Sigmoid colon (tissue), 7 donors: ENCODE measurements around the gene NOXO1. TPM values are rescaled to one million over a fixed set of nuclear protein-coding genes. Genes with fewer than 3 reads are reported as not detected.

Source experiments
- DNase-seq: peaks from one replicate; pipeline ENCODE4 v3.0.0-alpha.2; 2019
- H3K27ac ChIP-seq, 4 donors: fragments of 200-600 bp; sonication (generic); one replicate each; pipeline ENCODE4 v1.5.1; 2016 to 2019; ENCODE audit warnings: mild to moderate bottlenecking in 1 of 4
- H3K27me3 ChIP-seq, 3 donors: fragments of 200-600 bp; sonication (generic); one replicate each; pipeline ENCODE4 v1.5.1; 2019; ENCODE audit warnings: mild to moderate bottlenecking in 1 of 3
- H3K36me3 ChIP-seq, 4 donors: fragments of 200-600 bp; sonication (generic); one replicate each; pipeline ENCODE4 v1.5.1; 2016 to 2019
- H3K4me1 ChIP-seq, 4 donors: fragments of 200-600 bp; sonication (generic); one replicate each; pipeline ENCODE4 v1.5.1; 2017 to 2019
- H3K4me3 ChIP-seq, 4 donors: fragments of 200-600 bp; sonication (generic); one replicate each; pipeline ENCODE4 v1.5.1; 2017 to 2019; ENCODE audit warnings: mild to moderate bottlenecking in 2 of 4, moderate library complexity in 1 of 4
- H3K9me3 ChIP-seq, 4 donors: fragments of 200-600 bp in 3 of 4; sonication (generic) in 3 of 4; one replicate each; pipeline versions ENCODE4 v1.5.1 to v1.6.1; 2013 to 2019
- CTCF ChIP-seq, 4 experiments: fragments of 450-650 bp in 3 of 4; fragments of 200-600 bp in 1 of 4; IDR thresholded peaks; one replicate each; pipeline ENCODE4 v1.5.1; 2016 to 2019; ENCODE audit warnings: antibody characterized with exemption in 4 of 4, mild to moderate bottlenecking in 3 of 4, moderate library complexity in 2 of 4
- EP300 ChIP-seq, 4 donors: sonication (generic); formaldehyde crosslinking; IDR thresholded peaks; one replicate each; pipeline ENCODE4 v1.6.1; 2017; ENCODE audit warnings: antibody characterized with exemption in 4 of 4
- POLR2A ChIP-seq, 2 donors: fragments of 450-650 bp; IDR thresholded peaks; one replicate each; pipeline ENCODE4 v1.6.1; 2016; ENCODE audit warnings: antibody characterized with exemption in 2 of 2, mild to moderate bottlenecking in 2 of 2, moderate library complexity in 2 of 2
- POLR2AphosphoS5 ChIP-seq, 4 donors: sonication (generic); formaldehyde crosslinking; IDR thresholded peaks; one replicate each; pipeline ENCODE4 v1.6.1; 2017; ENCODE audit warnings: antibody characterized with exemption in 4 of 4
- WGBS, 2 donors: extraction: QIAGEN DNeasy Blood & Tissue Kit; methylation state at CpG; one replicate each; pipeline ENCODE4 v1.1.7; 2013; 5-methylcytosine and 5-hydroxymethylcytosine counted together
- intact Hi-C: fragments of 100-400 bp; cut with DNase I; formaldehyde crosslinking; loops from one replicate; pipeline ENCODE4 v1.15.1; 2023
- polyA plus RNA-seq, 3 donors: library from polyadenylated mRNA; stranded (reverse); fragments of 200-250 nt; gene quantifications; one replicate each; pipeline ENCODE4 v1.2.3, GENCODE V29; 2013
- total RNA-seq, 4 donors: library from RNA; depleted of rRNA; stranded (reverse); fragments of >200 nt; gene quantifications; one replicate each; pipeline ENCODE4 v1.1.0, GENCODE V29; 2016
- donor health status: healthy with polysubstance abuse.
- donor health status: Bipolar disorder and iron deficiency.
- donor health status: healthy.

Gene NOXO1
- total and polyA plus RNA-seq, 7 donors: 13.8 to 47.3 (median 15.0) TPM; not detected in 4

- H3K27me3 ChIP-seq: peaks cover 23 to 29% (median 28%) of the 10 kb centered on the region in 3 donors
- WGBS, 2 donors: 87 to 90% methylated on average over 12 of the region's 12 CpGs
- TF ChIP-seq POLR2A (IDR thresholded peaks at IDR 0.05) (no peak), EP300 (IDR thresholded peaks at IDR 0.05) (no peak), CTCF (IDR thresholded peaks at IDR 0.05) (no peak), POLR2AphosphoS5 (IDR thresholded peaks at IDR 0.05) (no peak)
- DNase-seq: no peak
- H3K9me3 ChIP-seq: no peaks in the 10 kb centered on the region
- H3K4me3 ChIP-seq: no peak overlapping the region
- peaks cover 4 to 64% (median 53%) of the 10 kb centered on the region in 4 donors for H3K4me1 ChIP-seq
- H3K27ac ChIP-seq: peak overlapping the region; percentile 64 to 78 (median 71)
- intact Hi-C loops: loop anchor here (5.0 kb wide), 1 partner anchor 228 kb away; the partner anchor contains the start of gene ECI1
- H3K36me3 ChIP-seq: no peaks in the 10 kb centered on the region
Observed at GRCh38 chr16:2024032-2024420, 42.8 kb upstream of the NOXO1 start.

GRCh38 chr16:2023092-2024031 is 42.1 kb upstream of the NOXO1 start:
- WGBS, 2 donors: 12 to 16% methylated on average over 53 of the region's 53 CpGs
- intact Hi-C loops: loop anchor here (2.0 to 5.0 kb wide), 3 partner anchors 117 to 229 kb away; partner anchors contain the start of gene ECI1

GRCh38 chr16:2022723-2023091 is 41.4 kb upstream of the NOXO1 start:
- Histone ChIP-seq H3K4me3 (peak overlapping the region; percentile 7 to 44 (median 36)), H3K9me3 (no peaks in the 10 kb centered on the region), H3K27ac (peak overlapping the region in 2 of 4 donors; percentile 64 to 78), H3K36me3 (no peaks in the 10 kb centered on the region), H3K4me1 (peaks cover 4 to 51% (median 46%) of the 10 kb centered on the region in 4 donors), H3K27me3 (peaks cover 25 to 42% (median 33%) of the 10 kb centered on the region in 3 donors)
- no peak for TF ChIP-seq CTCF (IDR thresholded peaks at IDR 0.05)
- no peak for TF ChIP-seq POLR2A (IDR thresholded peaks at IDR 0.05)
- no peak for TF ChIP-seq EP300 (IDR thresholded peaks at IDR 0.05)
- no peak for TF ChIP-seq POLR2AphosphoS5 (IDR thresholded peaks at IDR 0.05)
- intact Hi-C loops: loop anchor here (2.0 to 5.0 kb wide), 3 partner anchors 118 to 230 kb away; partner anchors contain the start of gene ECI1
- no peak for DNase-seq
- 3% methylated on average over 14 of the region's 14 CpGs for WGBS, 2 donors

More at GRCh38 chr16:2023092-2024031, 42.1 kb upstream of the NOXO1 start:
- Histone ChIP-seq H3K36me3 (no peaks in the 10 kb centered on the region), H3K4me1 (peaks cover 4 to 57% (median 51%) of the 10 kb centered on the region in 4 donors), H3K27ac (peak overlapping the region; percentile 64 to 78 (median 71)), H3K4me3 (peak overlapping the region; percentile 8 to 44 (median 36)), H3K27me3 (peaks cover 25 to 36% (median 33%) of the 10 kb centered on the region in 3 donors), H3K9me3 (no peaks in the 10 kb centered on the region)
- peak; percentile 96 for DNase-seq
- peak; percentile 95 to 98 (median 96) for TF ChIP-seq CTCF (IDR thresholded peaks at IDR 0.05)
- no peak for TF ChIP-seq EP300 (IDR thresholded peaks at IDR 0.05)
- peak in 3 of 4 donors; percentile 19 to 61 (median 54) for TF ChIP-seq POLR2AphosphoS5 (IDR thresholded peaks at IDR 0.05)

- intact Hi-C loops: loop anchor here (5.0 kb wide), 1 partner anchor 232 kb away; the partner anchor contains the start of gene ECI1
Observed at GRCh38 chr16:2019921-2020831, 38.9 kb upstream of the NOXO1 start.

More at GRCh38 chr16:2019921-2020831, 38.9 kb upstream of the NOXO1 start:
- WGBS, 2 donors: 1 to 2% methylated on average over 96 of the region's 96 CpGs
- H3K9me3 ChIP-seq: no peaks in the 10 kb centered on the region
- peaks cover 4 to 32% (median 29%) of the 10 kb centered on the region in 4 donors for H3K4me1 ChIP-seq
- TF ChIP-seq CTCF (IDR thresholded peaks at IDR 0.05) (no peak), EP300 (IDR thresholded peaks at IDR 0.05) (no peak), POLR2A (IDR thresholded peaks at IDR 0.05) (no peak), POLR2AphosphoS5 (IDR thresholded peaks at IDR 0.05) (no peak)
- DNase-seq: no peak
- H3K4me3 ChIP-seq: peak overlapping the region in 1 of 4 donors; percentile 1
- H3K36me3 ChIP-seq: no peaks in the 10 kb centered on the region
- peaks cover 25 to 42% (median 40%) of the 10 kb centered on the region in 3 donors for H3K27me3 ChIP-seq
- H3K27ac ChIP-seq: no peak overlapping the region
